ENCODE results near the gene PCDHB16. TPM values are rescaled to one million over a fixed set of nuclear protein-coding genes. Genes with fewer than 3 reads are reported as not detected.

The PCDHB16 gene
- total RNA-seq, 1 donor from 2014 or later, result 3.0 TPM

- DNase-seq (ENCODE audit: low spot score), result no peak
Observed at GRCh38 chr5:141234109-141234667, 52.0 kb downstream of the PCDHB16 start.

Other genes with a start within 250 kb of the PCDHB16 start
- 33.4 TPM for gene PCDHAC2, start 215.9 kb upstream of the PCDHB16 start, total RNA-seq
- gene PCDHB1, start 131.0 kb upstream of the PCDHB16 start, total RNA-seq, result 0.09 TPM
- gene PCDHB2, start 87.8 kb upstream of the PCDHB16 start, total RNA-seq, result 3.6 TPM
- gene PCDHB3, start 81.9 kb upstream of the PCDHB16 start, total RNA-seq, result 1.4 TPM
- 5.2 TPM for gene PCDHB4, start 60.6 kb upstream of the PCDHB16 start, total RNA-seq
- gene PCDHB5, start 47.2 kb upstream of the PCDHB16 start, total RNA-seq, result 8.0 TPM
- gene PCDHB6, start 32.3 kb upstream of the PCDHB16 start, total RNA-seq, result 0.60 TPM
- 2.1 TPM for gene PCDHB7, start 9.7 kb upstream of the PCDHB16 start, total RNA-seq
- gene PCDHB8, start 4.6 kb upstream of the PCDHB16 start, total RNA-seq, result 1.8 TPM
- 2.1 TPM for gene PCDHB9, start 4.8 kb downstream of the PCDHB16 start, total RNA-seq
- gene PCDHB10, start 10.0 kb downstream of the PCDHB16 start, total RNA-seq, result 2.5 TPM
- gene PCDHB11, start 17.2 kb downstream of the PCDHB16 start, total RNA-seq, result 8.5 TPM
- 3.5 TPM for gene PCDHB12, start 26.3 kb downstream of the PCDHB16 start, total RNA-seq
- 8.3 TPM for gene PCDHB13, start 31.5 kb downstream of the PCDHB16 start, total RNA-seq
- gene PCDHB14, start 41.0 kb downstream of the PCDHB16 start, total RNA-seq, result 9.4 TPM
- gene PCDHB15, start 63.0 kb downstream of the PCDHB16 start, total RNA-seq, result 3.6 TPM
- gene SLC25A2, start 121.7 kb downstream of the PCDHB16 start, total RNA-seq, result not detected
- 65.2 TPM for gene TAF7, start 138.4 kb downstream of the PCDHB16 start, total RNA-seq
- 0.72 TPM for gene PCDHGA1, start 148.1 kb downstream of the PCDHB16 start, total RNA-seq
- gene PCDHGA2, start 156.4 kb downstream of the PCDHB16 start, total RNA-seq, result 6.7 TPM
- 4.0 TPM for gene PCDHGA3, start 161.4 kb downstream of the PCDHB16 start, total RNA-seq
- gene PCDHGB1, start 167.7 kb downstream of the PCDHB16 start, total RNA-seq, result 4.6 TPM
- gene PCDHGA4, start 172.6 kb downstream of the PCDHB16 start, total RNA-seq, result 3.3 TPM
- gene PCDHGB2, start 177.6 kb downstream of the PCDHB16 start, total RNA-seq, result 5.1 TPM
- gene PCDHGA5, start 181.8 kb downstream of the PCDHB16 start, total RNA-seq, result 3.3 TPM
- 3.0 TPM for gene PCDHGB3, start 187.9 kb downstream of the PCDHB16 start, total RNA-seq
- gene PCDHGA6, start 191.5 kb downstream of the PCDHB16 start, total RNA-seq, result 6.6 TPM
- 4.5 TPM for gene PCDHGA7, start 200.4 kb downstream of the PCDHB16 start, total RNA-seq
- gene PCDHGB4, start 205.3 kb downstream of the PCDHB16 start, total RNA-seq, result 5.2 TPM
- gene PCDHGA8, start 210.2 kb downstream of the PCDHB16 start, total RNA-seq, result 1.9 TPM
- gene PCDHGB5, start 215.6 kb downstream of the PCDHB16 start, total RNA-seq, result 12.4 TPM
- gene PCDHGA9, start 220.4 kb downstream of the PCDHB16 start, total RNA-seq, result 7.5 TPM
- 11.6 TPM for gene PCDHGB6, start 225.6 kb downstream of the PCDHB16 start, total RNA-seq
- 6.2 TPM for gene PCDHGA10, start 230.6 kb downstream of the PCDHB16 start, total RNA-seq
- 15.5 TPM for gene PCDHGB7, start 235.3 kb downstream of the PCDHB16 start, total RNA-seq
- gene PCDHGA11, start 238.7 kb downstream of the PCDHB16 start, total RNA-seq, result 4.2 TPM
- gene PCDHGA12, start 248.1 kb downstream of the PCDHB16 start, total RNA-seq, result 10.2 TPM

Data from mucosa of gallbladder (tissue), 1 donor.